Activated naive CD4-positive, alpha-beta T cell treated with anti-CD3 and anti-CD28 coated beads, Interleukin-2, amount 10 ng/mL, durations not matched to agents 7 days and 5 days (primary cell): ENCODE data around the gene FBLL1.
"Not testable (repeated sequence)": the region's sequence is repeated elsewhere in the genome, so short reads cannot be mapped to it uniquely, and the experiment has no call there.

Experiments used
- CTCF ChIA-PET: fragments of 350-600 bp; sonication (Branson Sonifier 250); formaldehyde crosslinking; loops from one replicate; lab custom pipeline; 2021; ENCODE audit warnings: antibody characterized with exemption; lab: Charles Lee
- DNase-seq: peaks from one replicate; pipeline ENCODE4 v3.0.0-alpha.2; 2020
- H3K27ac Mint-ChIP-seq: one replicate; pipeline ENCODE4 v1.8.0; 2021; ENCODE audit warnings: mild to moderate bottlenecking, moderate library complexity, mixed read lengths
- H3K27me3 Mint-ChIP-seq: one replicate; pipeline ENCODE4 v1.8.0; 2021; ENCODE audit warnings: mild to moderate bottlenecking, mixed read lengths
- H3K36me3 Mint-ChIP-seq: one replicate; pipeline ENCODE4 v1.8.0; 2021; ENCODE audit warnings: mixed read lengths
- H3K4me1 Mint-ChIP-seq: one replicate; pipeline ENCODE4 v1.8.0; 2021; ENCODE audit warnings: mixed read lengths
- H3K4me3 Mint-ChIP-seq: one replicate; pipeline ENCODE4 v1.8.0; 2021; ENCODE audit warnings: mild to moderate bottlenecking, moderate library complexity, mixed read lengths
- H3K9me3 Mint-ChIP-seq: one replicate; pipeline ENCODE4 v1.8.0; 2021; ENCODE audit warnings: mixed read lengths

FBLL1 gene

DNA sequence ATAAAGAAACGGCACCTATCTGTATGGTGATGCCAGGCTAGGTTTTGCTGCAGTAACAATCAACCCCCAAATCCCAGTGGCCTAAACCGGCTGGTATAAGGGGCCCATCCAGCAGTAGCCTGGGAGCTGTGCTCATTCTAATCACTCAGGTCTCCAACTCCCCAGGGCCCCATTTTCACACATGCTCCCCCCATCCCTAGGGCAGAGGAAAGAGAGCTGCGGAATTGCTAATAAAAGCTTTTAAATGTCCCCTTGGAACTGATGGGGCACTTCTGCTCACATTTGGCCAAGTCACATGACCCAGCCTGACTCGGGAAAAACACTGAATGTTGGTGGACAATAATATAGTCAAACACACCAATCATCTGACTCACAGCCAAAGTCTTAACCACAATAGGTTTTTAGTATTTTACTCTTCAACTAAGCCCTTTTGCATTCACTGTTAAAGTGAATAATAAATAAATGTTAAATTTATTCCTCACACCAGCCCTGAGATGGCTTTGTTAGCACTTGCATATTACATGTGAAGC, 1.6 kb downstream of the FBLL1 start:
- DNase-seq, result no peak
- peak overlapping the region; percentile 49 for H3K4me3 Mint-ChIP-seq
- CTCF ChIA-PET, result no interaction called here
- no peaks in the 10 kb centered on the region for H3K9me3 Mint-ChIP-seq
- H3K27me3 Mint-ChIP-seq, result peaks cover 62% of the 10 kb centered on the region
- peaks cover 9% of the 10 kb centered on the region for H3K36me3 Mint-ChIP-seq
- peaks cover 12% of the 10 kb centered on the region for H3K4me1 Mint-ChIP-seq
- H3K27ac Mint-ChIP-seq, result no peak overlapping the region

DNA sequence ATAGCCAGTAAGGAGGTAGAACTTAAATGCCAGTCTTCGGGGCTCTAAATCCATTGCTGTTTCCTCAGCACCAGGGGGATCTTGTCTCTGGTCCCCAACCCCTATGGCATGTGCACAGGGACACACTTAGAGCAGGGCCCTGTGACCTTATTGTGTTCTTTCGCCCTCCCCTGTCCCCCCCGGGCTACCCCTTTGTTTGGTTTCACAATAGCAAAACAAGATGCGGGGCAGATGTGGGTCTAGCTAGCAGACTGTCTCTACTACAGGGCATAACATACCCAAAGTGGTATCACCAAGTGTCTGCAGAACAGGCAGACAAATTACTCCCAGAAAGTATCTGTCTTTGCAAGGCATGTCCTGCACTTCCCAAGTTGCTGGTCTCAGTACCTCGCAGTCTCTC, 2.1 kb downstream of the FBLL1 start:
- Mint-ChIP-seq H3K27ac (no peak overlapping the region), H3K4me1 (peaks cover 12% of the 10 kb centered on the region), H3K27me3 (peaks cover 64% of the 10 kb centered on the region), H3K9me3 (no peaks in the 10 kb centered on the region), H3K4me3 (no peak overlapping the region), H3K36me3 (peaks cover 9% of the 10 kb centered on the region)
- CTCF ChIA-PET, result no interaction called here
- DNase-seq, result no peak

DNA sequence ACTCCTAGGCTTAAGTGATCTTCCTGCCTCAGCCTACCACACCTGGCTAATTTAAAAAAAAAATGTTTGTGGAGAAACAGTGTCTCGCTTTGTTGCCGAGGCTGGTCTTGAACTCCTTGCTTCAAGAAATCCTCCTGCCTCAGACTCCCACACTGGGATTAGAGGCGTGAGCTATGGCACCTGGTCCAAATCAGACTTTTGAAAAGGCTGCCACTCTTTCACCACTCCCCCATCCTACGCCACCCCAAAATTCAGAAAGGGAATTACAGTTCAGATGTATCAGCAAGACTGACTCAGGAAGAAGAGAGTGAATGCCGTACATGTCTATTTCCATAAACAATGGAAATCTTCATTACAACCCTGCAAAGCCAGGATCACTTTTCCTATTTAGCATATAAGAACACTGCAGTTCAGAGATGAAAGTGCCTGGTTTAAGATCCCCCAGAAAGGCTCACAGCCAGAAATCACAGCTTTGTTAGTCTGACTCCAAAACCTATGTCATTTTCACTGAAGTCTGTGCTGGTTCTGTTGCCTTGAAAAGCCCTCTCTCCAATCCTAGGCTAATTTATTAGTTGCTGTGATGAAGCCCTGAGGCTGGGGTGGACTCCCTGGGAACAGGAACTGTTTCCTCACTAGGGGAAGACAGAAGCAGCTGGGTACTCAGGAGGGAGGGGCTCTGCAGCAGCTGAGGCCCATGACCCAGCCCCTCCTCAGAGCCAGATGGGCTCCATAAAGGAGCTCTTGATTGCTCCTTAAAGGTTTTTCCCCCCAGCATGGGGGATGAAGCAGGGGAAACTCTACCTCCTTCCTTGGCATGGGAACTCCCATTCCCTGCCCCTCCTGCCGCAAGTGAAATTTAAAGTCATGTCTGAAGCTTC, 3.1 kb downstream of the FBLL1 start:
- Mint-ChIP-seq H3K9me3 (no peaks in the 10 kb centered on the region), H3K4me3 (no peak overlapping the region), H3K27ac (no peak overlapping the region), H3K27me3 (peaks cover 68% of the 10 kb centered on the region), H3K4me1 (peaks cover 12% of the 10 kb centered on the region), H3K36me3 (peaks cover 9% of the 10 kb centered on the region)
- DNase-seq, result no peak
- CTCF ChIA-PET, result no interaction called here

DNA sequence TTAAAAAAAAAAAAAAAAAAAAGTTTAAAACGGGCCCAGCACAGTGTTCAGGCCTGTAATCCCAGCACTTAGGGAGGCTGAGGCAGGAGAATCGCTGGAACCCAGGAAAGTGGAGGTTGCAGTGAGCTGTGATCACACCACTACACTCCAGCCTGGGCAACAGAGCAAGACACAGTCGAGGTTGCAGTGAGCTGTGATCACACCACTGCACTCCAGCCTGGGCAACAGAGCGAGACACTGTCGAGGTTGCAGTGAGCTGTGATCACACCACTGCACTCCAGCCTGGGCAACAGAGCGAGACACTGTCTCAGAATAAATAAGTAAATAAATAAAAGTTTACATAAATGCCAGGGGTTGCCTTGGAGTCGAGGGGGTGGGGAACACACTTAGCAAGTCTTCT, 5.2 kb downstream of the FBLL1 start:
- CTCF ChIA-PET, H3K9me3 Mint-ChIP-seq, H3K36me3 Mint-ChIP-seq, H3K27ac Mint-ChIP-seq, DNase-seq, H3K4me3 Mint-ChIP-seq, H3K4me1 Mint-ChIP-seq: not testable (repeated sequence)
- peaks cover 55% of the 10 kb centered on the region for H3K27me3 Mint-ChIP-seq

DNA sequence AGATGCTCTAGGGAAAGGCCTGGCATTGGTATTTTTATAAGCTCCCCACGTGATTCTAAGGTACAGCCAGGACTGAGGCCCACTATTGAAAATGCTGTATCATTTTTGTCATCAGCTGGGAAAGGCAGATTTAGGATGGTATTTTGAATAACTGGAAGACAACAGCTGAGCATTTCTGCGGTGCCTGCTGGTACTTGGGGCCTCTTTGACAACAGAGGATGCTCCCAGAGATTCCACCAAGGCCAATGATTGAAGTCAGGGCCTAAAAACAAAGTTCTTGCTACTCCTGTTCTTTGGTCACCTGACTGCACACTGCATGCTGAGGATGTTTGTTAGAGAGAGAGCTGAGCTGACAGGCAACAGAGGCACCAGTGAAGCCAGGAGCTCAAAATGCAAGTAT, 8.1 kb downstream of the FBLL1 start:
- H3K27ac Mint-ChIP-seq, result no peak overlapping the region
- peaks cover 29% of the 10 kb centered on the region for H3K27me3 Mint-ChIP-seq
- no peaks in the 10 kb centered on the region for H3K9me3 Mint-ChIP-seq
- no peak for DNase-seq
- no peaks in the 10 kb centered on the region for H3K36me3 Mint-ChIP-seq
- no peaks in the 10 kb centered on the region for H3K4me1 Mint-ChIP-seq
- CTCF ChIA-PET, result no interaction called here
- no peak overlapping the region for H3K4me3 Mint-ChIP-seq

DNA sequence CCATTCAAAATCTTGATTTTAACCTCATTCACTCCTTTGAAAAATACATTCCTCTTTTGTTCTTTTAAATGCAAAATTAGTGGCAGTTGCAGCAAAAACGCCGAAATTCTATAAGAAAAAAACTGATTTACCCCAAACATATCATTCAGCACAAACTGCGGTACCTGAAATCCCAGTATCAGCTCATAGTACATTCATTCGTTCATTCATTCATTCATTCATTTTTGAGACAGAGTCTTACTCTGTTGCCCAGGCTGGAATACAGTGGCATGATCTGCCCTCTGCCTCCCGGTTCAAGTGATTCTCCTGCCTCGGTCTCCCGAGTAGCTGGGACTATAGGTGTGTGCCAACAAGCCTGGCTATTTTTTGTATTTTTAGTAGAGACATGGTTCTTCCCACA, 20.4 kb downstream of the FBLL1 start:
- Mint-ChIP-seq H3K4me3 (no peak overlapping the region), H3K36me3 (peaks cover 49% of the 10 kb centered on the region), H3K27me3 (no peaks in the 10 kb centered on the region), H3K4me1 (no peaks in the 10 kb centered on the region), H3K27ac (no peak overlapping the region), H3K9me3 (no peaks in the 10 kb centered on the region)
- CTCF ChIA-PET, result no interaction called here
- DNase-seq, result no peak

DNA sequence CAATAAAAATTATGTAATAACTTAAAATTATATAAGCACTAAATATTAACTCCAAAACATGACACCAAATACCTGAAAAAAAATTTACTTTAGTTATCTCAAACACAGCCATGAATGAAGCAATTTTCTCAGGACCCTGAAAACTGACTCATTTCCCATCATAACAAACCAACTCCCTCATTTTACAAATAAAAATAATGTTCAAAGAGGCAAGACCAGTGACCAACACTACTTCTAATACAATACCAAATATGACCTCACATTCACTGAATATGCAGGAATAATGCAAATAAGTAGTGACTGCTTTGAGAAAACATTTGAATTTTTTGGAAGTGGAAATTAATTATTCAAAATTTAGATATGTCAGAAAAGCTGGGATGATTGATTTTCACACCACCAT, 21.6 kb downstream of the FBLL1 start:
- H3K27ac Mint-ChIP-seq, result no peak overlapping the region
- CTCF ChIA-PET, result no interaction called here
- no peaks in the 10 kb centered on the region for H3K9me3 Mint-ChIP-seq
- H3K36me3 Mint-ChIP-seq, result peaks cover 54% of the 10 kb centered on the region
- no peaks in the 10 kb centered on the region for H3K27me3 Mint-ChIP-seq
- H3K4me1 Mint-ChIP-seq, result no peaks in the 10 kb centered on the region
- no peak overlapping the region for H3K4me3 Mint-ChIP-seq
- no peak for DNase-seq

DNA sequence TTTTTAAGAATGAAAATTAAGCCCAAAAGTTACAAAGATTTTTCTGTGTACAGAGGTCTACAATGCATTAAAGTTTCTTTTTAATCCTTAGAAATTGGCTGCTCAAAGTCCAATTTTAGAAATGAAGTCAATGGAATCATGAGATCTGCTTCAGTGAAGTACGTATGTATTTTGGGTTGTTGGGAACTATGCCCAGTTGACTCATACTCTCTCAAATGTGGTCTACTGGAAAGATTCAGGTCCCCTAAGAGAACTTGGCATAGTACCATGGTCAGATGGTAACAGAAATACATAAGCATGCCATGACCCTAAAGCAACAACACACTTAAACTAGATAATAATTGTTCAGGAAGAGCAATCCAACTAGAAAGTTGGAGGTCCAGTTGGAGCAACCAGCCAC, 23.0 kb downstream of the FBLL1 start:
- Mint-ChIP-seq H3K27ac (no peak overlapping the region), H3K4me1 (no peaks in the 10 kb centered on the region), H3K27me3 (no peaks in the 10 kb centered on the region), H3K36me3 (peaks cover 58% of the 10 kb centered on the region), H3K9me3 (no peaks in the 10 kb centered on the region), H3K4me3 (no peak overlapping the region)
- no peak for DNase-seq
- CTCF ChIA-PET, result no interaction called here

DNA sequence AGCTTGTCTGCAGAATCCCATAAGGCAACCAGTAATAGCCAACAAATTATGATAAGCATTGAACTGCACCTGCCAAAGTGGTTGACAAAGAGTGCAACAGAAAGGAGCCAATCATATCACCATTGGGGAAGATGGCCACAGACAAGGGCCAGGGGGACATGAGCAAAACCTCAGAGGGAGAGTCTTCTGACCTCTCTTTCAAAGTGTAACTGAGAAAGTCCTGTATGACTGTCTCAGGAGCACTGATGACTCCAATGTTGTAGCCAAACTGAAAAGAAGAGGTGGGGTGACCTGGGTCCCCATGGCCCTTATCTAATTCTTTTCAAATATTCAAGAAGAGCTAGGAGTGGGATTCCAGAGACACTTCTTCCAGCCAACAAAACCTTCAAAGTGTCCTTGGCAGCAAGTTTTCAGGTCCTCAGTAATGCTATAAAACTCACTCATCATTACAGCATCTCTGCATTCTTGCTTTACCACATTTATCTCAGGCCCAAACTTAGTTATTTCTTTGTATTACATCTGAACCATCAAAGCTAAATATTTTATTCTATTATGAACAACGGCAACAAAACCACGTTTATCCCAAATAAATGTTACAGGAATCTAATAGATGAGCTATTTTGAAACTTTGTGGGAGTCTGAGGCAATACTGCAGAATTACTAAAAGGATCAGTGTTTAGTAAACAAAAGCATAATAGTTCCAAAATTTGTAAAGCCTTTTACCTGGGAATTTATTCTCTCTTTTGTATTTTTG, 24.4 kb downstream of the FBLL1 start:
- H3K36me3 Mint-ChIP-seq, result peaks cover 55% of the 10 kb centered on the region
- DNase-seq, result no peak
- no peaks in the 10 kb centered on the region for H3K27me3 Mint-ChIP-seq
- no peaks in the 10 kb centered on the region for H3K4me1 Mint-ChIP-seq
- H3K27ac Mint-ChIP-seq, result no peak overlapping the region
- no peak overlapping the region for H3K4me3 Mint-ChIP-seq
- CTCF ChIA-PET, result no interaction called here
- no peaks in the 10 kb centered on the region for H3K9me3 Mint-ChIP-seq

DNA sequence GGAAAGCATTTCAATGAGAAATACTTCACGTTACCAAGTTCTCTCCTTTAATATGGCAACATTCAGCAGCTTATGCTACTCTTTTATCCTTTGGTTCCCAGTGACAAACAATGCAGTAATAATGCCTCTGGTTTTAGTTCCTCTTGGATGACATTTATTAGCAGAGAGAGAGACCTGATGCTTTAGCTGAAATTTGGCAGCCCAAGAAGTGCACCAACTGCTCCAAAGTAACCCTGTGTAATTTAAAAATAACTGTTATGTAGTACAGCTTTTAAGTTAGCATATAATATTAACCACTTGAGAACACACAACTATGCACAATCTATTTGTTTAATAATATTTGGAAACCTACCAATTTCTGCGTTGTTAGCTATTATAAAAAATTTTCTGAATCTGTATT, 28.3 kb downstream of the FBLL1 start:
- no peak overlapping the region for H3K4me3 Mint-ChIP-seq
- H3K36me3 Mint-ChIP-seq, result peaks cover 55% of the 10 kb centered on the region
- CTCF ChIA-PET, result no interaction called here
- no peaks in the 10 kb centered on the region for H3K9me3 Mint-ChIP-seq
- DNase-seq, result no peak
- H3K4me1 Mint-ChIP-seq, result no peaks in the 10 kb centered on the region
- H3K27ac Mint-ChIP-seq, result no peak overlapping the region
- no peaks in the 10 kb centered on the region for H3K27me3 Mint-ChIP-seq

DNA sequence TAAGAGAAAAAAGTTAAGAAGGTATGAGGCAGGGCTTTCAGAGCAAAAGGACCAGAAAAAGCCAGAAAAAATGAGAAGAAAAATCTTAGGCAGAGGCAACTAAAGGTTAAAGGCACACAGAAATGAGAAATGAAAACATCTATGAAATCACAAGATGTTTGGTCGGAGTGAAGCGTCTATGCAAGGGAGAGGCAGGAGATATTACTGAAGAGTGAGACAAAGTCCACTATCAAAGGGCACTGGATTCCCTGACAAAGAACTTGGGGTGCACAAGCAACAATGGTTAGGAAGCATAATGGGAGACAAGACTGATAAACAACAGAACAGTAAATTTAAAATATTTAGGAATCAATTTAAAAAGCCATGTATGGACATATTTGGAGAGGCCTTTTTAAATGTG, 33.2 kb downstream of the FBLL1 start:
- no peak overlapping the region for H3K27ac Mint-ChIP-seq
- no peaks in the 10 kb centered on the region for H3K27me3 Mint-ChIP-seq
- no peaks in the 10 kb centered on the region for H3K4me1 Mint-ChIP-seq
- H3K36me3 Mint-ChIP-seq, result peaks cover 39% of the 10 kb centered on the region
- H3K9me3 Mint-ChIP-seq, result no peaks in the 10 kb centered on the region
- no peak overlapping the region for H3K4me3 Mint-ChIP-seq
- CTCF ChIA-PET, result no interaction called here
- DNase-seq, result no peak

DNA sequence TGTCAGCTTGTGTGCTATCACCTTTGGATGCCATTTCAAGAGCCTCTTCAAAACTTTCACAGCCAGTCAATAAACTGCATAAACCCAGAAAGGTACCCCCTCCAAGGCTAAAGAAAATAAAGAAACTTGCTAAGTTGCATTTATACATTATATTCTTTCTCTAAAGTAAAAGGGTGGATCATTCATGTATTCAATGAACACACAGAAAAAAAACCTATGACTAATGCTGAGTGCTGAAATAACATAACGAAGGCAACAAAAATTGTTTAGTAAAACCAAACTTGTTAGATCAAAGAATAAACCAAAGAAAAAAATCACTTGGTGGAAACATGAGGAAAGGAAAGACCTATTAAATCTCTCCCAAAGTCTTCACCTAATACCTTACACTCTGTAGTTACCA, 34.9 kb downstream of the FBLL1 start:
- no peaks in the 10 kb centered on the region for H3K4me1 Mint-ChIP-seq
- no peak overlapping the region for H3K4me3 Mint-ChIP-seq
- CTCF ChIA-PET, result no interaction called here
- peaks cover 47% of the 10 kb centered on the region for H3K36me3 Mint-ChIP-seq
- DNase-seq, result no peak
- no peaks in the 10 kb centered on the region for H3K9me3 Mint-ChIP-seq
- no peak overlapping the region for H3K27ac Mint-ChIP-seq
- no peaks in the 10 kb centered on the region for H3K27me3 Mint-ChIP-seq

DNA sequence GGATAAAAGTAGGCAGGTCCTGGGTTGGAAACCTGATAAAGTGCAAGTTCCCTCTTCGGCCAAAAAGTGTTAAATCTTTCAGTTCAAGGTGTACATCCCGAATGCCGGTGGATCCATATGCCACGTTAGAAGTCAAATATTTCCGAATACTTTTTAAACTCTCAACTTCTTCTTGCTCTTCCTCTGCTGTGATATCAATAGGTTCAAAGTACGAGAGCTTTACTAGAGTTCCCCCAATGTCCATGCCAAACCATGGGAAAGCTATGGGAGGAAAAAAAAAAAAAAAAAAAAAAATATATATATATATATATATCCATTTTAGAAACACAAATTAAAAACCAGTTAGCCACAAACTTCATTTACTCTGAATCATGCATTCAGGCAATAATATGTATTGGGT, 39.6 kb downstream of the FBLL1 start:
- H3K27ac Mint-ChIP-seq, result no peak overlapping the region
- CTCF ChIA-PET, result no interaction called here
- peaks cover 6% of the 10 kb centered on the region for H3K4me1 Mint-ChIP-seq
- H3K4me3 Mint-ChIP-seq, result no peak overlapping the region
- no peaks in the 10 kb centered on the region for H3K9me3 Mint-ChIP-seq
- no peaks in the 10 kb centered on the region for H3K27me3 Mint-ChIP-seq
- peaks cover 40% of the 10 kb centered on the region for H3K36me3 Mint-ChIP-seq
- no peak for DNase-seq

DNA sequence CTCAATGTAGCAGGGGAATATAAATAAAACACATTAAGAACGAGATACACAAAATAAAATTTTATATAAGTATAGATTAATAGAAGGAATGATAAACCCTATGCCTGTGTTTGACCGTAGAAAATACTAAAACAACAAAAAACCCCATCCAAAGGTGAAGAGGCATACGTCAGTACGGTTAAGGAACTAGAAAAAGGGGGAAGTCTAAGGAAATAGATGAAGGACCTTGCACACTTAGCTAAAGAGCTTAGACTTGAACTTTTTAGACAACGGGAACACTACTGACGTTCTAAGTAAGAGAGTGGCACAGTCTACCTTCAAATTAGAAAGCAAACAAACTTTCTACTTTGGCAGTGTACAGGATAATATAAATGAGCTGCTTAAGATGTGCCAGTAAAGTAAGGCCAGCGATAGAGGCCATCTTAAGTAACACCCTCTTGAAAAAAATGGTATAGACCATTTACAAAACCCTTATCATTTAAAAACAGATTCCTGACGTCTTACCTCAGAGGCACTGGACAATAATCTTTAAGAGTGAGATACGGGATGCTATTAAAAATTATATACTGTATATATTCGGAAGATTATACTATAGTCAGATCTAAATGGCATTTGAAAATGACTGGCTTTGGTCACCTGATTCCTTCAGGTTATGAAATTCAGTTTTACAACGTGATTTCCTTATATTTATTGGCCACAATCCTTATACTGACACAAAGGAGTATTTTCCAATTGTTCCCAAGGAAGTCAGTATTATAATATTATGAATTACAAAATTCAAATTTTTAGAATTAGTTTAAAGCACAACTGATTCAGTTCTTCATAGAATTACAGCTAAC, 41.6 kb downstream of the FBLL1 start:
- no peak for DNase-seq
- Mint-ChIP-seq H3K4me1 (peaks cover 10% of the 10 kb centered on the region), H3K36me3 (peaks cover 41% of the 10 kb centered on the region), H3K27me3 (no peaks in the 10 kb centered on the region), H3K9me3 (peaks cover 2% of the 10 kb centered on the region), H3K27ac (no peak overlapping the region), H3K4me3 (no peak overlapping the region)
- CTCF ChIA-PET, result no interaction called here
